Inflammatory macrophage treated with lipopolysaccharide for 4 hours (primary cell): ENCODE results near the gene GPATCH8.
"Not testable (repeated sequence)": the region's sequence is repeated elsewhere in the genome, so short reads cannot be mapped to it uniquely, and the experiment has no call there.

ENCODE experiments used
- DNase-seq: peaks from one replicate; pipeline ENCODE4 v3.0.0-alpha.2; 2020

Gene GPATCH8

DNA sequence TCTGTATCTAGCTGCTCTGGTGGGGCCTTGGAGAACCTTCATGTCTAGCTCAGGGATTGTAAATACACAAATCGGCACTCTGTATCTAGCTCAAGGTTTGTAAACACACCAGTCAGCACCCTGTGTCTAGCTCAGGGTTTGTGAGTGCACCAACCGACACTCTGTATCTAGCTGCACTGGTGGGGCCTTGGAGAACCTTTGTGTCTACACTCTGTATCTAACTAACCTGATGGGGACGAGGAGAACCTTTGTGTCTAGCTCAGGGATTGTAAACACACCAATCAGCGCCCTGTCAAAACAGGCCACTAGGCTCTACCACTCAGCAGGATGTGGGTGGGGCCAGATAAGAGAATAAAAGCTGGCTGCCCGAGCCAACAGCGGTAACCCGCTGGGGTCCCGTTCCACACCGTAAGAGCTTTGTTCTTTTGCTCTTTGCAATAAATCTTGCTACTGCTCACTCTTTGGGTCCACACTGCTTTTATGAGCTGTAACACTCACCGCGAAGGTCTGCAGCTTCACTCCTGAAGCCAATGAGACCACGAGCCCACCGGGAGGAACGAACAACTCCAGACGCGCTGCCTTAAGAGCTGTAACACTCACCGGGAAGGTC, 133.7 kb downstream of the GPATCH8 start:
- DNase-seq, result not testable (repeated sequence)

DNA sequence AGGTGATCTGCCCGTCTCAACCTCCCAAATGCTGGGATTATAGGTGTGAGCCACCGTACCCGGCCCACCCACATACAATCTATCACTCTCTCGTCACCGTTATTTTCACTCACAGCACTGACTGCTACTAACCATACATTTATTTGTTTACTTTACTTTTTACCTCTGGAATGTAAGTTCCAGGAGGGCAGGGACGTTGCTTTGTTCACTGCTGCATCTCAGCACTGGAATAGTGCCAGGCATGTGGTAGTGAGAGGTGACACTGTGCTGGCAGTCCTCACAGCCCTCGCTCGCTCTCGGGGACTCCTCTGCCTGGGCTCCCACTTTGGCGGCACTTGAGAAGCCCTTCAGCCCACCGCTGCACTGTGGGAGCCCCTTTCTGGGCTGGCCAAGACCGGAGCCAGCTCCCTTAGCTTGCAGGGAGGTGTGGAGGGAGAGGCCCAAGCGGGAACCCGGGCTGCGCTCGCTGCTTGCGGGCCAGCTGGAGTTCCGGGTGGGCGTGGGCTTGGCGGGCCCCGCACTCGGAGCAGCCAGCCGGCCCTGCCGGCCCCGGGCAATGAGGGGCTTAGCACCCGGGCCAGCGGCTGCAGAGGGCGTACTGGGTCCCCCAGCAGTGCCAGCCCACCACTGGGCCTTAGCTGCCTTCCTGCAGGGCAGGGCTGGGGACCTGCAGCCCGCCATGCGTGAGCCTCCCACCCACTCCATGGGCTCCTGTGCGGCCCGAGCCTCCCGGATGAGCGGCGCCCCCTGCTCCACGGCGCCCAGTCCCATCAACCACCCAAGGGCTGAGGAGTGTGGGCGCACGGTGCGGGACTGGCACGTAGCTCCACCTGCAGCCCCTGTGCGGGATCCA, 134.6 kb downstream of the GPATCH8 start:
- not testable (repeated sequence) for DNase-seq

DNA sequence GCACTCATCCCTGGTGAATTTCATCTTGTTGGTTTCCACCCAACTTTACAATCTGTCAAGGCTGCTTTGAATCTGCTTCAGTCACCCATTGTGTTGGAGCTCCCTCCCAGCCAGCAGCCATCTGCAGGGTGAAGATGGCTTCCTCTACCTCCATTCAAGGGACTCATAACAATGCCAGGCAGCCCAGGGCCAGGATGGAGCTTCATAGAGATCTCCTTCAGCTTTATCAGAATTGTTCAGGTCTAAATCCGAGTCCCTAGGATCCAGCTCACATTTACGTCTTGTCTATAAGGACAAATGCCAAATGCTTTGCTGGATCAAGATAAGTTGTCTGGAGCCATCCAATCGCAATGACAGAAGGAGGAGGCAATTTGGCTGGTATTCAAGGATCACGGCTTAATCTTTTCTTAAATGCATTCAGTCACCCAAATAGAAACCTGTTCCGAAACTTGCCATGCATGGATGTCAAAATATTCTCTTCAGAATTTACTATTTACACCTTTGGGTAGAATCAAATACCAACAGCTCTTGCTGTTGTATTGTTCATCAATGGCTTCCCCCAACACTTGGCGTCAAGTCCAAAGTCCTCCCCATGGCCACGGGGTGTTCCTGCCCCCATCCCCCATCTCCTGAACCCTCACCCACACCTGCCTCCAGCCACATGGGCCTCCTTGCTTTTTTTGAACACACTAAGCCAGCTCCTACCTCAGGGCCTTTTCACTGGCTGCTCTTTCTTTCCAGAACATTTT, 135.8 kb downstream of the GPATCH8 start:
- no peak for DNase-seq

DNA sequence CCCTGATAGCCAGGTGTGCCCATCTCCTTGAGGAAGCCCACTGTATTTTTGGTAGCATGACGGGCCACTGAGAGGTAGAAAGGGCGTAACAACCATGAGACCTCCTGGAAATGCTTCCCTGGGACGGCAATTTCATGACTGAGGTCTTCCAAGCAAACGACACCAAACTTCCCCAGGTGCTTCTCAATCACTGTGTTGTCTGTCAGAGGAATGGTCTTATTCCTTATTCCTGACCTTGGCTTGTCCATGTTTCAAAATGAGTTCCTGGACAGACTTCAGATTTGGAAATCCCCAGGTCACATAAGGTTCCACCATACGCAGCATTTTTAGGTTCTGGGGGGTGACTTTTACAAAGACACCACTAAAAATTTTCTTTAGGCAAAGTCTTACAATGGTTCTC, 138.2 kb downstream of the GPATCH8 start:
- not testable (repeated sequence) for DNase-seq

DNA sequence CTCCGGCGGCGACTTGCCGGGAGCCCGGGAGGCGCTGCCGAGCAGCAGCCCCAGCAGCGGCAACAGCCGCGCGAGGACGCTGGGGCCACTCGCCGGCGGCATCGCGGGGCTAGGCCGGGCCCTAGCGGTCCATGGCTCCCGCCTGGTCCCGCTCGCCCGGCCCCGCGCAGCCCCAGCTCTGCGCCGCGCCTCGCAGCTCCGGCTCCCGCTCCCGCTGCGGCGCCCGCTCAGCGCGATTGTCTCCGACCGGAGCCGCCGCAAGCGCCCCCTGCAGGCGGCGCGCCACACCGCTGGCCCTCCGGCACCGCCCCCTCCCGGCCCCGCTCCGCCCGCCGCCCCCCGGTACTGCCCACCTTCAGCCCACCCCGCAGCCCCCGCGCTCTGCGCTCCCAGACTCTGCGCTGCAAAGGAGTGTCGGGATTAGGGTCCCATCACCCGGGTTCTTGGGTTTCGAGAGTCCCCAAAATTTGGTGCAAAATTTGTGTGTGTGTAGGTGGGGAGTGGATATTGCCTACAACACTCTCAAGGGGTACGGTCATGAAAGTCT, 139.5 kb downstream of the GPATCH8 start, which contains the start of gene FAM171A2:
Gene FAM171A2 (minus strand): TSS at position 241 of the 547 bp plus-strand sequence. CDS start 139 bp downstream, at position 102.
- DNase-seq, result peak; percentile 67

DNA sequence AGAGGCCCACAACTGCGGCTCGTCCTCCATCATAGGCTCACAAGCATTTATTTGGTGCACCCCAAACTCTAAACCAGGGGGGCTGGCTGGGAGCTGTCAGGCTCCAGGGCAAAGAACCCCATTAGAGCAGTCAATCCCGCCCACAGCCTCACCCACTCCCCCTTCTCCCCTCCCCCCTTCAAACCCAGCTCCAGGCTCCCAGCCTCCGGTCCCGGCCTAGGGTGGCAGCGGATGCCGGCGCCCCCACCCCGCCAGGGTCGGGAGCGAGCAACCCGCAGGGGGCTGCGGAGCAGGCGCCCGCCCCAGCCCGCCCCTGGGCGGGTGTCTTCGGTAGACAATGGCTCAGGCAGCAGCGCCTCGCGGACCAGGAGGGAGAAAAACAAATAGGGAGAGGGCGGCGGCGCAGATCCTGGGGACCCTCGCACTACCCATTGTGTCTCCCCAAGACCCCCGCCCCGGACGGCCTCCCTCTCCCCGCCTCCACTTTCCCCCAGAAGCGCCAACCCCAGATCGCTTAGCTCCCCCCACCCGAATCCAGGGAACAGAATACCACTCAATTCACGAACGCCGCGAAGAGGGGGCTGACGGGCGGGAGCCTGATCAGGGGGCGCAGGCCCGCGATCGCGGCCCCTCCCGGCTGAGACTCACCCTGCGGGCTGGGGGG, 140.1 kb downstream of the GPATCH8 start:
- no peak for DNase-seq

DNA sequence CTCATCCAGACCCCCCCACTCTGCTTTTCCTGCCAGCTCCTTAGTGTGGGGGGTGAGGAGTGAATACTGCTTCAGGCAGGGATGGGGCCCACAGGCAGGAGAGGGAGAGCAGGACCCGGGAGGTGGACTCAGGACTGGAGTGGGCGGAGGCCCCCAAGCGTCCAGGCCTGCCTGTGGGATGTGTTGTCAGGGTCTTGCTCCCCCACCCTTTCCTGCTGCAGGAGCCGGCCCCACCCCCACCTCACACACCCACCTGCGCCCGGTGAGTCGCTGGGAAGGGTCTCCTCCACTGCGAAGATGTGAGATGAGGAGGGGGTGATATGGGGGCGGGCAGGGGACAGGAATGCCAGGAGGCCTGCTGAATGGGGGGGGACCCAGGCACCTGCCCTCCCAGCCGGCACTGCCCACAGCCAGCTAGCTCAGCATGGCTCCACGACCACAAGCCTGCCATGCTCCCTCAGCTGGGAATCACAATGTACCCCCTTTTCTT, 140.7 kb downstream of the GPATCH8 start:
- DNase-seq, result no peak

DNA sequence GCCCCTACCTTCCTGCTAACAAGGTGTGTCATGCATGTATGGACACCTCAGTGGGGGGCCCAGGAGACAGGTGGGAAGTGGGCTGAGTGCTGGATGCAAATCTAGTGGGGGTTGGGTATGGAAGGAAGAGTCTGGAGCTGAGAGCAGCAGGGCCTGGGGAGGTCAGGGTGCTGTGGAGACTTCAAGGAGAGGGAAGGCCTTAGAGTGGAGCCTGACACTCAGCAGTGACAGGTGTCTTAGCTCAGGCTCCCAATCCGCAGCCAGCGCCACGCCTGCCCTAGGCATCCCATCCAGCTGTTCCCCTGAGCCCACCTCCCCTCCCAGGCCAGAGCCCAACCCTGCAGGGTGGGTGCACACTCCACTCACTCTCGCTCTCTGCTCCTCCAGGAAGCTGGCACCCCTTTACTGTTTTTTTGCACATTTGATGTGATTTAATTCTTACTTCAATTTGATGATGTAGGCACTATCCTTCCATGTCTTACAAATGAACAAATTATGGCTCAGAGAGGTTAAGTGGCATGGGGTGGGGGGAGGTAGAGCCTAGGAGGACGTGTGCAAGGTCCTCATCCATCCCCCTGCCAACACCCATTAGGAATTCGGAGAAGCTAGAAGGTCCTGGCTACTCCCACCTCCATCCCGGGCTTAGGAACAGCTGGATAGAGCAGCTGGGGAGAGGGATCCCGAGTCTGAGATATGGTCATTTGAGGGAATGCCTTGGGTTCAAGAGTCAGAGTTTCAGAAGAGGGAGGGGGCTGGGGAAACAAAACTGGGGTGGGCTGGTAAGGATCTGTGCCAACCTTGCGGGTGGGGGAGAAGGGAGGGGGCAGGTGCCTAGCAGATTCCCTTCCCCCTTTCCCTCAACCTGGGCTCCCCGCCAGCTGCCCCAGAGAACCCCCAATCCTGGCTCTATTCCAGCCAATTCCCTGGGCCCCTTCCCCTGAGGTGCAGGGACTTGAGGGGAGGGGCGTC, 141.6 kb downstream of the GPATCH8 start:
- DNase-seq, result no peak

DNA sequence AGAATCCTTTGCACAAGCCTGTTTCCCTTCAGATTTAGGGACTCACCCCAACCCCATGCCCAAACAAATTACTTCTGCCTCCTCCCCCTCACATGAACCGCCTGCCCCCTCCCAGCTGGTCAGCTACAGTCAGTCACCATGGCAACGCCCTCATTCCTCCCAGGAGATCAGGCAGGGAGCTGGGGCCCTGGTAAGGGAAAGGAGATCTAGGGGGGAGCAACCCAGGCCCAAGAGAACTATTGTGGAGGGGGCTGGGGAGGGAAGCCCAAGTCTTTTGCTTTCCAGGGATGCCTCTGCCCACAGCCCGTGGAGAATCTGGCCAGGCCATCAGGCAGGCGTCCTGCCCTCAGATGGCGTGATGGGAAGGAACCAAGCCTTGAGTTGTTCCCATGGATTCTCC, 142.4 kb downstream of the GPATCH8 start:
- no peak for DNase-seq

DNA sequence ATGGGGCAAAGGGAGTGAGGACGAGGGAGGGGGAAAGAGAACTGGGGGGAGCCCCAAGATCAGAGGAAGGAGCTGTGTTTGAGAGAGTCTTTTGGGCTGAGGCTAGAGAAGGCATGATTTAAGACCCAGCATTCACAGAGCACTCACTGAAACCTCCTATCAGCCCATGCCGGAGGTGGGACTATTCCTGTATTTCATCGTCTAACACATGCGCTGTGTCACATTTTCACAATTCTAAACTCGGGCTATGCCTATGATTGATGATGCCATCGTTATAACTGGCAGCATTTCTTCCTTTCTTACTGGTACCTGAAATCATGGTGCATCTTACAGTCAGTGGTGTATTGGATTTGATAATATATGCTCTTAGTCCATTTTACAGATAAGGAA, 143.1 kb downstream of the GPATCH8 start:
- DNase-seq, result no peak

DNA sequence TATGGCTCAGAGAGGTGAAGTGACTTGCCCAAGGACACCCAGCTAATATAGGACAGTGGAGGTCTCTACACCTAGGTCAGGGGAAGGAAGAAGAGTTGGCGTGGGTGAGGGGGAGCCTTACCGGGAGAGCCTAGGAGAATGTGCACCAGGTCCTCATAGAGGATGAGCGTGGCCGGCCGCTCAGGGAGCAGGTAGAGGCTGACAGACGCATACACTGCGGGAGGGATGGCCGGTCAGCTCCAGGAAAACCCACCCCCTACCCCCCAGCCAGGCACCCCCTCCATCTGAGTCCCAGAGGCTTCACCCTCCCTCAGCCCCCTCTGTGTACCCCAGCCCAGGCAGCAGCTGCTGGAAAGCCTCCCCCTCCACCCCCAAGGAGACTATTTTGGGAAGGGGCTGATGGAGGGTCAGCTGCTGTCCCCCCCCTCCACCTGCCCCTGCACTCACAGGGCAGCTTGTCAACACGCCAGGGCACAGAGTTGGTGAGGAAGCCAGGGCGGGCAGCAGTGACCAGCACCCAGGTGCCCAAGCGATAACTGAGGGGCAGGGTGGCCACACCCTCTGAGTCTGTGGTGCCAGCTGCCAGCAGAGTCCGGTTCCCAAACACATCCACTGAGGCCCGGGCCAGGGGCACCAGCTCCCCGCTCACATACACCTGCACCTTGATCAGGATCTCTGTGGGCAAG, 143.6 kb downstream of the GPATCH8 start:
- DNase-seq, result no peak

DNA sequence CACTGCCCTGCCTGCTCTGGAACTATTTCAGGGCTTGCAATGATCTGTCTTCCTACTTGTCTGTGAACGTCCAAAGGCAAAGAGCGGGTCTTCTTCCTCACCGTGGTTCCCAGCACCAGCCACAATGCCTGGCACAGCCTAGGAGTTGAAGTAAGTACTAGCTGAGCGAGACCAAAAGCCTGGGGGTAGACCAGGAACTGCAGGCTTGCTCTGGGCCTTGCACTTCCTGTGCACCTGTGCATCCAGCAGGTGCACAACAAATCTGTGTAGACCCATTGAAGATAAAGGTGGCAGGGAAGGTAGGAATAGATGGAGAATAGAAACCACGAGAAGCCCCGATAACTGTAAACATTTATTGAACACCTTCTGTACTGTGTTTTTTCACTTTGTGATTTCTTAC, 144.2 kb downstream of the GPATCH8 start:
- DNase-seq, result no peak

DNA sequence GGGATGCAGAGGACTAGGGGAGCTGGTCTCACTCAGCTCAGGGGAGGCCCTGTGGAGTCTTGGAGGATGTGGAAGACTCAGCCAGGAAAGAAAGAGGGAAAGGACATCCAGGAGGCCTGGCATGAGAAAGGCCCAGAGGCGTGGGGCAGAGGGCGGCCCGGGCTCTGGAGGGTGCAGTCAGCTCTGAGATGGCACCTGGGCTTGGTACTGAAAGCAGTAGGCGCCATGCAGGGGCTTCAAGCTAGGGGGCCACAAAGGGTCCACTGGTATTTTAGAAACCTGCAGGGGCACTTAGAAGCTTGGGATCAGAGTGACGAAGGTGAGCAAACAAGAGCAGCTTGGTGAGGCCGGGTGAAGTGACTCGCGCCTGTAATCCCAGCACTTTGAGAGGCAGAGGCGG, 145.1 kb downstream of the GPATCH8 start:
- DNase-seq, result no peak

DNA sequence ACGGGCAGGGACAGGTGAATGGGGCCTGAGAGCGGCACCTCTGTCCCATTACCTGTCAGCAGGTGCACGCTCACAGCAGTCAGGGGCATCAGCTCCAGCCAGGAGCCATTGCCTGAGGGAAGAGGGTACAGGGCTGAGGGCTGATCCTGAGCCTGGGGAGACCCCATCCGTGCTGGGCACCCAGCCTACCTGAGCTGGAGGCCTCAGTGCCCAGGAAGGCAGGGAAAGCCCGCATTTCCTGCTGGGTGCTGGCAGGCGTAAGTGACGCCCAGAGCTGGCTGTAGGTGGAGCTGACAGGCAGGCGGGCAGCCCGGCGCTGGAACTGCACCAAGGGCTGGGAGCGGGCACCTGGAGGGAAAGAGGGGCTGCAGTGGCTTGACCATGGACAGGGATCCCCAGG, 147.0 kb downstream of the GPATCH8 start:
- no peak for DNase-seq

DNA sequence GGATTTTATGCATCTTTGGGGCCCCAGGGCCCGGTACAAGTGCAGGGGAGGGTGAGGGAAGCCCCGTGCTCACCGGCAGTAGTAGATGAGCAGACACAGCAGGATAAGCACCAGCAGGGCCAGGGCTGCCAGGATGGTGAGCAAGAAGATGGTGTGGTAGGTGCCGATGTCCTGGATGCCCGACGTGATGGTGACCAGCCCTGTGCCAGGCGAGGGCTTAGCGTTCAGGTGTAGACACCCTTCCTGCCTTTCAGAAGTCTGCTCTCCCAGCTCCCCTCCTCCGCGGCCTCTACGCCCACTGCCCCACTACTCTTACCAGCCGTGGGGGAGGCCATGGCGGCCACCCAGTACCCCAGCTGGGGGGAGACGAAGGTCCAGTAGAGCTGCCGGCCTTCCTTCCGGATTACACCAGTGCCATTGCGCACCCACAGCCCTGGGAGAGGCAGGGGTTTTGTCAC, 147.5 kb downstream of the GPATCH8 start:
- no peak for DNase-seq

DNA sequence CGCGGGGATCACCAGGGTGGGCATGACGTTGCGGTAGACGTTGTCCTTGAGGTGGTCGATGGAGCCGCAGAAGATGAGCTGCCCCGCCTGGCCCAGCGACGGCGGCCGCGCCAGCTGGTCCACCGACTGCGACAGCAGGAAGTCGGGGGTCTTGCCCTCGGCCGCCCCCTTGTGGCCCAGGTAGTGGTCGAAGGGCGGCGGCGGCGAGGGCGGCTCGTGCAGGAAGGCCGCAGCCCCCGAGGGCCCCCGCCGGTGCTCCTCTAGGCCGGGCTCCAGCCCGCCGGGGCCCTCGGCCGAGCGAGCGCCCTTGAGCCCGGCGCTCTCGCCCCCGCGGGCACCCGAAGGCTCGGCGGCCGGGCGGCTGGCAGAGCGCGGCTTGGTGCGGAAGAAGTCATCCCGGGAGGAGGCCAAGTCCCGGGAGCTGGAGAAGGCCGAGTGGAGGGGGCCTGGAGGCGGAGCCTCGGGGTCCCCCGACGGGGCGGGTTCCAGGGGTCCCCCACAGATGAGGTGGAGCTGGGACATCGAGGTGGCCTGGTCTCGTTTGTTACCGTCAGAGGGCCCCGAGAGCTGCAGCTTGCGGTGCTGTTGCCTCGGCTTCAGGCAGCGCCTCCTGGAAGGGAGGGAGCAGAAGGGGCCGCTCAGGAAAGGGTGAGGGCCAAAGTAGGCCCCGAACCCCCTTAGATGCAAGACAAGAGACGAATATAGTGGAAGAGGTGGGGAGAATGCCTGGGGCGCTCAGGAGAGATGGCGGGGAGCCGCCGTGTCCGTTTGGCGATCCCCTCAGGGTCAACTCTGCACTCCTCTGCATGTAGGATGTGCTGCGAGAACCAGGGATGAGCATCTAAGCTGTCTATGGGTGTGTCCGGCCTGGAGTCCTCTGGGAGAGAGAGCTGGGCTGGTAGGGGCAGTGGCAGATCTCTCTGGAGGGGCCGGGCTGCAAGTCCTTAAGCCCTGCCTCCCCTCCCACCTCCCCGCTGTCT, 148.3 kb downstream of the GPATCH8 start:
- peak; percentile 39 for DNase-seq

DNA sequence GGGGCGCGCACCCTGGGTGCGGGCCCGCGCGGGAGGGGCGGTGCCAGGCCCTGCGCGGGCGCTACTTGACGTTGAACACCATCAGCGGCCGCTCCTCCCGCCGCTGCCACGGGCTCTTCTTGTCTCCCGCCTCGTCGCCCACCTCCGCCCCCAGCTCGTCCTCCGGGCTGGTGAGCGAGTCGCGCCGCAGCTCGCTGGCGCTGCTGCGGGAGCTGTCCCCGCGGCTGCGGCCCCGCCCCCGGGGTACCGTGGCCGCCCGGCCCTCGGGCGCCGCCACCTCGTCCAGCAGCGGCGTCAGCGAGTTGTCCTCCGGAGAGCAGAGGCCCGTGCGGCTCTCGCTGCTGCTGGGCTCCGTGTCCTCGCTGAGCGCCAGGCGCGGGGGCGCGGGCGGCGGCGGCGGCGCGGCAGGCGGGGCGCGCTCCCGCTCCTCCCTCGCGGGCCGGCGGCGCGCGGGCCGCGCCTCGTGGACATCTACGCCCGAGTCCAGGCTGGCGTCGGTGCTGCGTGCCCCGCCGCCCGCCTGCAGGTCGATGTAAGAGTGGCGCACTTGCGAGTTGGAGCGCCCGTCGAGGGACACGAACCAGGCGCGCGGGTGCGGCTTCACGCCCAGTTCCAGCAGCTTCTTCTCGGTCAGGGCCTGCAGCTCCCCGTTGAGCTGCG, 149.4 kb downstream of the GPATCH8 start:
- DNase-seq, result peak; percentile 46

DNA sequence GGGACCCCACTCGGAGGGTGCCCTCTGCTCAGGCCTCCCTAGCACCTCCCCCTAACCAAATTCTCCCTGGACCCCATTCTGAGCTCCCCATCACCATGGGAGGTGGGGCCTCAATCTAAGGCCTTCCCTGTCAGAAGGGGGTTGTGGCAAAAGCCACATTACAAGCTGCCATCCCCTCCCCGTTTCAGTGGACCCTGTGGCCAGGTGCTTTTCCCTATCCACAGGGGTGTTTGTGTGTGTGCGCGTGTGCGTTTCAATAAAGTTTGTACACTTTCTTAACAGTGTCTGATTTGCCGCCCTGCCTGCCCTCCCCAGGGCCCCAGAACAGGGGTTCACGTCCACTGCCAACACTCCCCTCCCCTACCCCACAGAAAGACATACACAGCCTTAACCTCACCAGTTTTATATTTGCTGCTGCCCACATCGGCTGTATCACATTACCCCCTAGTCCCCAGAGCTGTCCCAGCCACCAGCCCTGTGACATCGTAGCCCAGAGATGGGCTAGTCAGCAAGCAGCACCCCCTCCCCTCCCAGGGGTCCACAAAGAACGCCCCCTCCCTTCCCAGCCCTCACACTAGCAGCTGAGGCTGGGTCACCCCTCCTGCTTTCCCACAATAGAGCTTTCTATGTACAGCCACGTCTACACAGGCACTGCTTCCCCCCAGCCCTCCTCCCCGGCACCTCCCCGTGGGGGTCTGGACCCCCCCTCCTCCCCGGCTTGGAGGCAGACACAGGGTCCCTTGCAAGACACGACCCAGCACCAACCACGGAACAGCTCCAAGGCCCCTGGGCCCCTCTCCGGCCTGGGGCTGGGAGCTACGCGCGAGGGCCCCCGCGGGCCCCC, 150.2 kb downstream of the GPATCH8 start:
- DNase-seq, result no peak
